Vagina (tissue), 2 donors: ENCODE measurements around the gene TAOK3.

Experiments
- CTCF ChIP-seq, 3 experiments: fragments of 450-650 bp in 2 of 3; fragments of 200-600 bp in 1 of 3; sonication (generic) in 1 of 3; IDR thresholded peaks; one replicate each; pipeline ENCODE4 v1.5.1; 2017 to 2019; ENCODE audit warnings: antibody characterized with exemption in 3 of 3, mild to moderate bottlenecking in 2 of 3, moderate library complexity in 2 of 3
- POLR2A ChIP-seq, 2 donors: fragments of 450-650 bp; IDR thresholded peaks; one replicate each; pipeline ENCODE4 v1.6.1; 2017; ENCODE audit warnings: antibody characterized with exemption in 2 of 2, mild to moderate bottlenecking in 2 of 2, moderate library complexity in 2 of 2

- no peak for TF ChIP-seq CTCF (IDR thresholded peaks at IDR 0.05)
- no peak for TF ChIP-seq POLR2A (IDR thresholded peaks at IDR 0.05)
These were observed 48.0 kb upstream of the TAOK3 start for GRCh38 chr12:118420673-118421072.
